Ovary (tissue), 9 donors: ENCODE data around the gene BRD4. TPM values are rescaled to one million over a fixed set of nuclear protein-coding genes. Genes with fewer than 3 reads are reported as not detected.

Experiments used
- DNase-seq, 5 donors: peaks; one replicate each; pipeline ENCODE4 v3.0.0-alpha.2; 2019 to 2020
- H3K27ac ChIP-seq, 2 donors: fragments of 200-600 bp; one replicate each; pipeline versions ENCODE4 v1.5.1 to v1.8.0; 2019 to 2022
- H3K27me3 ChIP-seq: fragments of 200-600 bp; one replicate; pipeline ENCODE4 v1.8.0; 2022
- H3K36me3 ChIP-seq: fragments of 200-600 bp; sonication (generic); one replicate; pipeline ENCODE4 v1.5.1; 2019
- H3K4me1 ChIP-seq: one replicate; pipeline ENCODE4 v1.8.1; 2013; ENCODE audit warnings: mild to moderate bottlenecking, moderate library complexity; ENCODE audit not compliant: insufficient read depth
- H3K4me3 ChIP-seq: fragments of 200-600 bp; sonication (generic); one replicate; pipeline ENCODE4 v1.5.1; 2017
- H3K9me3 ChIP-seq, 2 donors: fragments of 200-600 bp in 1 of 2; sonication (generic) in 1 of 2; one replicate each; pipeline versions ENCODE4 v1.5.1 to v1.8.1; 2013 to 2019; ENCODE audit warnings: mild to moderate bottlenecking in 1 of 2, moderate library complexity in 1 of 2
- CTCF ChIP-seq, 3 donors: fragments of 450-650 bp in 2 of 3; fragments of 200-600 bp in 1 of 3; IDR thresholded peaks; one replicate each; pipeline versions ENCODE4 v1.5.1 to v1.8.0; 2016 to 2022; ENCODE audit warnings: antibody characterized with exemption in 3 of 3, mild to moderate bottlenecking in 1 of 3
- EP300 ChIP-seq: sonication (generic); formaldehyde crosslinking; IDR thresholded peaks from one replicate; pipeline ENCODE4 v1.6.1; 2017; ENCODE audit warnings: antibody characterized with exemption
- POLR2A ChIP-seq: fragments of 450-650 bp; IDR thresholded peaks from one replicate; pipeline ENCODE4 v1.6.1; 2017; ENCODE audit warnings: antibody characterized with exemption, mild to moderate bottlenecking, moderate library complexity
- WGBS, 3 donors: extraction: QIAGEN DNeasy Blood & Tissue Kit in 1 of 3; methylation state at CpG; one replicate each; pipeline versions ENCODE4 v1.1.5 to v1.1.7; 2013 to 2017; 5-methylcytosine and 5-hydroxymethylcytosine counted together
- intact Hi-C, 4 donors: fragments of 100-400 bp; cut with DNase I; formaldehyde crosslinking; loops; one replicate each; pipeline versions ENCODE4 v1.11.0 to v1.15.1; 2022 to 2023
- polyA plus RNA-seq, 2 donors: library from polyadenylated mRNA; stranded (reverse); fragments of 200-250 nt in 1 of 2; fragments of 350-450 nt in 1 of 2; fragmentation: Illumina TruSeq in 1 of 2; extraction: RNeasy Lipid Tissue Mini Kit (QIAGEN cat#74804) in 1 of 2; gene quantifications; one replicate each; pipeline ENCODE4 v1.2.3, GENCODE V29; 2013 to 2014
- total RNA-seq, 7 donors: library from RNA; depleted of rRNA in 2 of 7; stranded (reverse); fragments of >200 nt in 2 of 7; fragmentation: NEBNext Ultra II Directional in 3 of 7; extraction: Animal tissue kit (Norgen Biotek cat#: 25700) in 3 of 7; gene quantifications; one replicate each; pipeline versions ENCODE4 v1.1.0 to v1.2.4, GENCODE V29; 2016 to 2023
- donor health status: DM: no; HTN: no; CAD: no; lungs with moderate emphysema.
- donor health status: DM: no; HTN: no; CAD: no.
- donor health status: Bipolar disorder and iron deficiency.
- donor health status: DM: yes; HTN: yes; CAD: no.
- donor health status: DM: no; HTN: no; CAD: no.
- donor health status: DM: yes; HTN: yes; CAD: no.

BRD4 gene
- total and polyA plus RNA-seq, 9 donors = 19.6 to 127 (median 90.4) TPM

- intact Hi-C loops = loop anchor here in 2 of 4 donors (10.0 kb wide), 3 partner anchors 82 to 168 kb away; no protein-coding TSS in a partner anchor
- H3K27ac ChIP-seq = no peak overlapping the region
- no peaks in the 10 kb centered on the region for H3K36me3 ChIP-seq
Measured at GRCh38 chr19:15256708-15257331, 75.5 kb downstream of the BRD4 start.

DNA sequence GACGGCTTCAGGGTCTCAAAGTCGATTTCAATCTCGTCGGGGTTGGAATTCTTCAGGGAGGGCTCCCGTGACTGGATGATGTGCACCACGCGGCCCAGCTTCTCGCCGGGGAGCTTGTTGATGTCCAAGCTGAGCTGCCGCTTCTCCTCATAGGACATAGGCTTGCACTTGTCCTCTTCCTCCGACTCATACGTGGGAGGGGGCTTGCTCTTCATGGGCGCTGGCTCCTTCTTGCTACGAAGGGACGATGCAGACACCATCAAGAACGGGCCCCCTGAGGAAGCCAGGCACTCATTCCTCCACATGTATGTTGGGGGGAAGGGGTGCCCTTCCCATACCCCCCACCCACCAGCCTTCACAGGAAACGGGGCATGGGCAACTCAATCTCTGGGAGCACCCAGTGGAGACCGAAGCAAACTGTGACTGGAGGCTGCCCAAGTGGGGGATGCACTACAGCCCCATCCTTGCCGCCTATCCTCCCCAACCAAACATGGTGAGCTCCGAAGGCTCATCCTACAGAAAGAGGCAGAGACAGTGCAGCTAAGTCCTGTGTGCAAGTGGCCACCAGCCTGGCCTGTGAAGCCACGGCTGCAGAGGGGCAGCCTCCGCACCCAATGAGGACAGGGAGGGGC lies 76.9 kb downstream of the BRD4 start:
- no peak overlapping the region for H3K27ac ChIP-seq
- H3K27me3 ChIP-seq = no peaks in the 10 kb centered on the region
- H3K4me1 ChIP-seq = peaks cover 21% of the 10 kb centered on the region
- WGBS, 3 donors = 82 to 86% (median 84%) methylated on average over 22 of the region's 22 CpGs
- no peaks in the 10 kb centered on the region for H3K9me3 ChIP-seq
- intact Hi-C loops = loop anchor here in 2 of 4 donors (10.0 kb wide), 3 partner anchors 81 to 169 kb away; no protein-coding TSS in a partner anchor
- DNase-seq = no peak
- H3K4me3 ChIP-seq = no peak overlapping the region
- TF ChIP-seq CTCF (IDR thresholded peaks at IDR 0.05) (no peak), POLR2A (no peak), EP300 (no peak)
- H3K36me3 ChIP-seq = no peaks in the 10 kb centered on the region

More at GRCh38 chr19:15256708-15257331, 75.5 kb downstream of the BRD4 start:
- DNase-seq = no peak
- 87 to 90% (median 88%) methylated on average over 22 of the region's 22 CpGs for WGBS, 3 donors
- H3K9me3 ChIP-seq = no peaks in the 10 kb centered on the region
- H3K4me1 ChIP-seq = peaks cover 13% of the 10 kb centered on the region
- no peaks in the 10 kb centered on the region for H3K27me3 ChIP-seq
- H3K4me3 ChIP-seq = no peak overlapping the region
- TF ChIP-seq POLR2A (no peak), EP300 (no peak), CTCF (IDR thresholded peaks at IDR 0.05) (no peak)

GRCh38 chr19:15254547-15254946 lies 77.8 kb downstream of the BRD4 start:
- intact Hi-C loops = loop anchor here in 2 of 4 donors (5.0 to 10.0 kb wide), 5 partner anchors 57 to 170 kb away; no protein-coding TSS in a partner anchor
- Histone ChIP-seq H3K27ac (no peak overlapping the region), H3K27me3 (no peaks in the 10 kb centered on the region), H3K9me3 (no peaks in the 10 kb centered on the region), H3K4me3 (no peak overlapping the region), H3K4me1 (peaks cover 29% of the 10 kb centered on the region), H3K36me3 (no peaks in the 10 kb centered on the region)
- DNase-seq = no peak
- TF ChIP-seq CTCF (IDR thresholded peaks at IDR 0.05) (no peak), EP300 (no peak), POLR2A (no peak)
- 78 to 91% (median 88%) methylated on average over 10 of the region's 10 CpGs for WGBS, 3 donors

GRCh38 chr19:15253513-15253912 lies 78.8 kb downstream of the BRD4 start:
- TF ChIP-seq EP300 (no peak), POLR2A (no peak), CTCF (IDR thresholded peaks at IDR 0.05) (no peak)
- intact Hi-C loops = loop anchor here in 2 of 4 donors (5.0 to 10.0 kb wide), 5 partner anchors 56 to 171 kb away; no protein-coding TSS in a partner anchor
- no peaks in the 10 kb centered on the region for H3K27me3 ChIP-seq
- DNase-seq = no peak
- 68 to 76% (median 73%) methylated on average over 12 to 15 of the region's 15 CpGs for WGBS, 3 donors
- no peaks in the 10 kb centered on the region for H3K36me3 ChIP-seq
- no peaks in the 10 kb centered on the region for H3K9me3 ChIP-seq
- H3K4me3 ChIP-seq = no peak overlapping the region
- H3K4me1 ChIP-seq = peaks cover 37% of the 10 kb centered on the region
- H3K27ac ChIP-seq = no peak overlapping the region
